Gastrocnemius medialis (tissue), 4 donors: ENCODE measurements around the gene CORT. TPM values are rescaled to one million over a fixed set of nuclear protein-coding genes. Genes with fewer than 3 reads are reported as not detected.
"Not testable (repeated sequence)": the region's sequence is repeated elsewhere in the genome, so short reads cannot be mapped to it uniquely, and the experiment has no call there.

Source experiments
- ATAC-seq, 2 donors: fragments of 150-250 bp; one replicate each; pipeline ENCODE4 v1.9.1; 2016
- DNase-seq, 2 donors: peaks; one replicate each; pipeline ENCODE4 v3.0.0-alpha.2; 2019
- H3K27ac ChIP-seq, 4 donors: fragments of 200-600 bp; sonication (generic); 1 replicate in 1 of 4; 2 replicates in 3 of 4; pipeline ENCODE4 v1.5.1; 2016 to 2018; ENCODE audit warnings: mild to moderate bottlenecking in 2 of 4, moderate library complexity in 1 of 4
- H3K27me3 ChIP-seq, 3 donors: fragments of 200-600 bp; sonication (generic) in 2 of 3; 1 replicate in 1 of 3; 2 replicates in 2 of 3; pipeline versions ENCODE4 v1.5.1 to v1.6.0; 2016 to 2019; ENCODE audit warnings: mild to moderate bottlenecking in 1 of 3, moderate library complexity in 1 of 3
- H3K36me3 ChIP-seq, 2 donors: fragments of 200-600 bp; sonication (generic) in 1 of 2; one replicate each; pipeline ENCODE4 v1.5.1; 2017 to 2018
- H3K4me1 ChIP-seq, 2 donors: fragments of 200-600 bp; sonication (generic) in 1 of 2; one replicate each; pipeline ENCODE4 v1.5.1; 2016 to 2017; ENCODE audit warnings: mild to moderate bottlenecking in 2 of 2
- H3K4me3 ChIP-seq, 4 donors: fragments of 200-600 bp; sonication (generic) in 3 of 4; 1 replicate in 1 of 4; 2 replicates in 3 of 4; pipeline ENCODE4 v1.5.1; 2016 to 2019; ENCODE audit warnings: mild to moderate bottlenecking in 2 of 4
- H3K9me3 ChIP-seq, 3 donors: fragments of 200-600 bp; sonication (generic) in 2 of 3; 1 replicate in 1 of 3; 2 replicates in 2 of 3; pipeline ENCODE4 v1.5.1; 2016 to 2019
- CTCF ChIP-seq, 5 experiments: fragments of 450-650 bp in 3 of 5; fragments of 200-600 bp in 2 of 5; sonication (generic) in 2 of 5; IDR thresholded peaks in 4 of 5; conservative IDR thresholded peaks in 1 of 5; 1 replicate in 4 of 5; 2 replicates in 1 of 5; pipeline ENCODE4 v1.5.1; 2016 to 2019; ENCODE audit warnings: antibody characterized with exemption in 5 of 5, mild to moderate bottlenecking in 3 of 5, moderate library complexity in 3 of 5
- POLR2A ChIP-seq, 2 donors: fragments of 450-650 bp; IDR thresholded peaks; one replicate each; pipeline ENCODE4 v1.6.1; 2017; ENCODE audit warnings: antibody characterized with exemption in 2 of 2, mild to moderate bottlenecking in 2 of 2, moderate library complexity in 2 of 2
- in situ Hi-C, 4 donors: fragments of 200-750 bp; cut with MboI; loops; one replicate each; pipeline versions ENCODE4 v1.15.0 to v1.8.0; 2017; ENCODE audit warnings: low sequenced_read_pairs in 4 of 4
- intact Hi-C: fragments of 100-400 bp; cut with DNase I; formaldehyde crosslinking; loops from one replicate; pipeline ENCODE4 v1.15.1; 2023; ENCODE audit warnings: low total_unique reads
- total RNA-seq, 4 donors: library from RNA; depleted of rRNA; stranded (reverse); fragments of >200 nt; gene quantifications; one replicate each; pipeline versions ENCODE4 v1.1.0 to v1.2.3, GENCODE V29; 2016

The CORT gene
- total RNA-seq, 4 donors from 2014 or later: 0.46 TPM; not detected in 3

GRCh38 chr1:10450156-10450814 is 454 bp downstream of the CORT start:
- Histone ChIP-seq H3K36me3 (no peaks in the 10 kb centered on the region), H3K4me3 (no peak overlapping the region), H3K27ac (no peak overlapping the region), H3K27me3 (peaks cover 9 to 10% (median 9%) of the 10 kb centered on the region in 3 donors), H3K9me3 (no peaks in the 10 kb centered on the region), H3K4me1 (no peaks in the 10 kb centered on the region)
- TF ChIP-seq POLR2A (IDR thresholded peaks at IDR 0.05): no peak
- TF ChIP-seq CTCF (IDR thresholded peaks at IDR 0.05 in 4 of 5, conservative IDR thresholded peaks at IDR 0.05 in 1 of 5): no peak
- DNase-seq (no peak), ATAC-seq (no peak)
- intact Hi-C loops (no loop called here), in situ Hi-C loops (no loop called here)

- no peak for DNase-seq
- Histone ChIP-seq H3K27ac (no peak overlapping the region), H3K36me3 (no peaks in the 10 kb centered on the region), H3K4me1 (no peaks in the 10 kb centered on the region), H3K9me3 (no peaks in the 10 kb centered on the region), H3K4me3 (no peak overlapping the region), H3K27me3 (peaks cover 9 to 10% (median 9%) of the 10 kb centered on the region in 3 donors)
- no peak for ATAC-seq
- in situ Hi-C loops (no loop called here), intact Hi-C loops (no loop called here)
- TF ChIP-seq POLR2A (IDR thresholded peaks at IDR 0.05) (no peak), CTCF (IDR thresholded peaks at IDR 0.05 in 4 of 5, conservative IDR thresholded peaks at IDR 0.05 in 1 of 5) (no peak)
Measured at GRCh38 chr1:10450836-10451235, 1.0 kb downstream of the CORT start.

- intact Hi-C loops: no loop called here
- ATAC-seq (no peak), DNase-seq (no peak)
- in situ Hi-C loops: no loop called here
- Histone ChIP-seq H3K36me3 (no peaks in the 10 kb centered on the region), H3K27me3 (peaks cover 9 to 10% (median 9%) of the 10 kb centered on the region in 3 donors), H3K4me3 (no peak overlapping the region), H3K9me3 (no peaks in the 10 kb centered on the region), H3K27ac (no peak overlapping the region), H3K4me1 (no peaks in the 10 kb centered on the region)
- TF ChIP-seq POLR2A (IDR thresholded peaks at IDR 0.05) (no peak), CTCF (IDR thresholded peaks at IDR 0.05 in 4 of 5, conservative IDR thresholded peaks at IDR 0.05 in 1 of 5) (no peak)
Measured at GRCh38 chr1:10451287-10451686, 1.5 kb downstream of the CORT start.

- in situ Hi-C loops (no loop called here), intact Hi-C loops (no loop called here)
- Histone ChIP-seq H3K27ac (no peak overlapping the region), H3K4me1 (no peaks in the 10 kb centered on the region), H3K4me3 (no peak overlapping the region), H3K27me3 (no peaks in the 10 kb centered on the region), H3K9me3 (no peaks in the 10 kb centered on the region), H3K36me3 (peaks cover 0 to 6% of the 10 kb centered on the region in 2 donors)
- no peak for ATAC-seq
- TF ChIP-seq CTCF (IDR thresholded peaks at IDR 0.05 in 4 of 5, conservative IDR thresholded peaks at IDR 0.05 in 1 of 5) (no peak), POLR2A (IDR thresholded peaks at IDR 0.05) (no peak)
- DNase-seq: no peak
Measured at GRCh38 chr1:10456048-10456447, 6.2 kb downstream of the CORT start.

GRCh38 chr1:10456661-10457060 is 6.8 kb downstream of the CORT start:
- intact Hi-C loops: no loop called here
- no peak overlapping the region for H3K27ac ChIP-seq
- no peak for ATAC-seq

GRCh38 chr1:10457462-10457861 is 7.6 kb downstream of the CORT start:
- H3K27ac ChIP-seq, intact Hi-C loops, DNase-seq, in situ Hi-C loops, H3K9me3 ChIP-seq, ATAC-seq, H3K27me3 ChIP-seq, H3K4me1 ChIP-seq, H3K4me3 ChIP-seq: not testable (repeated sequence)
- peaks cover 0 to 20% of the 10 kb centered on the region in 2 donors for H3K36me3 ChIP-seq

More at GRCh38 chr1:10456661-10457060, 6.8 kb downstream of the CORT start:
- in situ Hi-C loops: no loop called here
- TF ChIP-seq CTCF (IDR thresholded peaks at IDR 0.05 in 4 of 5, conservative IDR thresholded peaks at IDR 0.05 in 1 of 5): no peak
- TF ChIP-seq POLR2A (IDR thresholded peaks at IDR 0.05): no peak
- H3K36me3 ChIP-seq: peaks cover 0 to 12% of the 10 kb centered on the region in 2 donors
- no peaks in the 10 kb centered on the region for H3K9me3 ChIP-seq
- H3K4me1 ChIP-seq: no peaks in the 10 kb centered on the region
- no peak overlapping the region for H3K4me3 ChIP-seq
- DNase-seq: no peak
- no peaks in the 10 kb centered on the region for H3K27me3 ChIP-seq
